ENCODE data around the gene PPP1R8.

Gene PPP1R8

GRCh38 chr1:27858072-27858948 lies 27.7 kb downstream of the PPP1R8 start:
- no peak overlapping the region for H3K4me3 ChIP-seq (ENCODE audit: low read depth, low read length)
- TF ChIP-seq CTCF (IDR thresholded peaks at IDR 0.05; ENCODE audit: borderline replicate concordance, insufficient read depth, low read depth, low read length), result peak; percentile 95

- H3K4me3 ChIP-seq (ENCODE audit: low read depth, low read length), result no peak overlapping the region
- TF ChIP-seq CTCF (IDR thresholded peaks at IDR 0.05; ENCODE audit: borderline replicate concordance, insufficient read depth, low read depth, low read length), result no peak
Observed at GRCh38 chr1:27858949-27859576, 28.5 kb downstream of the PPP1R8 start.

DNA sequence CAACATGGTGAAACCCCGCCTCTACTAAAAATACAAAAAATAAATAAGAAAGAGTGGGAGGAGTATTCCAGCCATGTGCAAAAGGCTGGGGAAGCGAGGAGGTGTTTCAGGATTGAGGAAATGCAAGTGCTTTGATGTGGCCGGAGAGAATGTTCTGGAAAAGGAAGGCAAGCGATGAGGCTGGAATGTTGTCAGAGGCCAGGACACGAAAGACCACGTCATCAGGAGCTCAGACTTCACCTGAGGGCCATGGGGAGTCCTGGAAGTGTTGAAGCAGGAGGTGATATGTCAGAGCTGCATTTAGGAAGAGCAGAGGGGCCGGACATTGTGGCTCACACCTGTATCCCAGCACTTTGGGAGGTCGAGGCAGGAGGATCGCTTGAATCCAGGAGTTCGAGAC lies 30.9 kb downstream of the PPP1R8 start:
- TF ChIP-seq CTCF (IDR thresholded peaks at IDR 0.05; ENCODE audit: borderline replicate concordance, insufficient read depth, low read depth, low read length), result no peak

DNA sequence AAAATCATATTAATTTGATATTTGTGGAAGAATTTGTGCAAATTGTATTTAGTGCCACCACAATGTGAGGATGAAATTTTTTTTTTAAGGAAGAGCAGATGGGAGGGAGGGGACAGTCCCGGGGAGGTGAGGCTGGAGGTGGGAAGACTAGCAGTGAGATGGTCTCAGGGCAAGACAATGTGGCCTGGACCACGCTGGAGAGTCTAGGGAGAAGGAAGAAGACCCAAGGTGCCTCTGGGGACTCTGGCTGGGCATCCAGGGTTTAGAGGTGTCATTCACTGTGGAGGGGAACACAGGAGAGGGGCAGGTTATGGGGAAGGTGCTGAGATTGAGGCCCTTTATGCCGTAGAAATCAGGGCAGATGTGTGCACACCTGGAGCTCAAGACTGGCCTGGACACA lies 31.4 kb downstream of the PPP1R8 start:
- H3K4me3 ChIP-seq (ENCODE audit: low read depth, low read length), result no peak overlapping the region
- no peak for TF ChIP-seq CTCF (IDR thresholded peaks at IDR 0.05; ENCODE audit: borderline replicate concordance, insufficient read depth, low read depth, low read length)

More for the DNA sequence above, 30.9 kb downstream of the PPP1R8 start:
- H3K4me3 ChIP-seq (ENCODE audit: low read depth, low read length), result no peak overlapping the region

- TF ChIP-seq CTCF (IDR thresholded peaks at IDR 0.05; ENCODE audit: borderline replicate concordance, insufficient read depth, low read depth, low read length), result no peak
- H3K4me3 ChIP-seq (ENCODE audit: low read depth, low read length), result no peak overlapping the region
Observed at GRCh38 chr1:27862671-27863537, 32.3 kb downstream of the PPP1R8 start.

GRCh38 chr1:27863538-27863915 lies 32.9 kb downstream of the PPP1R8 start:
- TF ChIP-seq CTCF (IDR thresholded peaks at IDR 0.05; ENCODE audit: borderline replicate concordance, insufficient read depth, low read depth, low read length), result no peak
- H3K4me3 ChIP-seq (ENCODE audit: low read depth, low read length), result no peak overlapping the region
